Measurements from ENCODE around the gene SRRD.

SRRD gene

GRCh38 chr22:26492220-26492619 is 8.5 kb downstream of the SRRD start:
- H3K27ac ChIP-seq, result no peak overlapping the region
- intact Hi-C loops (cut with DNase I; ENCODE audit: low total_unique reads), result no loop called here
- no peak for DNase-seq
- peaks cover 73 to 98% (median 88%) of the 10 kb centered on the region in 3 donors for H3K36me3 ChIP-seq
- no peak overlapping the region for H3K4me3 ChIP-seq
- H3K9me3 ChIP-seq, result no peaks in the 10 kb centered on the region
- TF ChIP-seq, protein P1, sequence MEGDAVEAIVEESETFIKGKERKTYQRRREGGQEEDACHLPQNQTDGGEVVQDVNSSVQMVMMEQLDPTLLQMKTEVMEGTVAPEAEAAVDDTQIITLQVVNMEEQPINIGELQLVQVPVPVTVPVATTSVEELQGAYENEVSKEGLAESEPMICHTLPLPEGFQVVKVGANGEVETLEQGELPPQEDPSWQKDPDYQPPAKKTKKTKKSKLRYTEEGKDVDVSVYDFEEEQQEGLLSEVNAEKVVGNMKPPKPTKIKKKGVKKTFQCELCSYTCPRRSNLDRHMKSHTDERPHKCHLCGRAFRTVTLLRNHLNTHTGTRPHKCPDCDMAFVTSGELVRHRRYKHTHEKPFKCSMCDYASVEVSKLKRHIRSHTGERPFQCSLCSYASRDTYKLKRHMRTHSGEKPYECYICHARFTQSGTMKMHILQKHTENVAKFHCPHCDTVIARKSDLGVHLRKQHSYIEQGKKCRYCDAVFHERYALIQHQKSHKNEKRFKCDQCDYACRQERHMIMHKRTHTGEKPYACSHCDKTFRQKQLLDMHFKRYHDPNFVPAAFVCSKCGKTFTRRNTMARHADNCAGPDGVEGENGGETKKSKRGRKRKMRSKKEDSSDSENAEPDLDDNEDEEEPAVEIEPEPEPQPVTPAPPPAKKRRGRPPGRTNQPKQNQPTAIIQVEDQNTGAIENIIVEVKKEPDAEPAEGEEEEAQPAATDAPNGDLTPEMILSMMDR (IDR thresholded peaks at IDR 0.05), result no peak
- no peaks in the 10 kb centered on the region for H3K27me3 ChIP-seq
- no peaks in the 10 kb centered on the region for H3K4me1 ChIP-seq

DNA sequence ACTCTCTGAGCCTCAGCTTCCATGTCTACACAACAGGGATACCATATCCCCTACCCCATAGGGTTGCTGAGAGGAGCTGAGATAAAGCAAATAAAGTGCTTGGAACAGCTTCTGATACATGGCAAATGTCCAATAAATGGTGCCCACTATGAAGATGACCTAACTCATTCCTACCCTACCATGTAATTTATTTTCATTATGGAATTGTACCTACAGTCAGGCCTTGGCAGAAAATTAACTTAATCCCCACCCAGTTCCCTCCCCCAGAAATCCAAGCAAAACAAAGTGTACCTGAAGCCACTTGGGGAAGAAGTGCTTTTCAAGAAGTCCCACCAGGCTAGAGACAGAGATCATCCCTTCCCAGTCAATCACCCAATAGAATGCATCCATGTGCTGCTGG is 10.8 kb downstream of the SRRD start:
- intact Hi-C loops (cut with DNase I; ENCODE audit: low total_unique reads), result no loop called here
- no peaks in the 10 kb centered on the region for H3K9me3 ChIP-seq
- H3K27me3 ChIP-seq, result no peaks in the 10 kb centered on the region
- no peak for DNase-seq
- peaks cover 79 to 98% (median 91%) of the 10 kb centered on the region in 3 donors for H3K36me3 ChIP-seq
- no peak overlapping the region for H3K4me3 ChIP-seq
- no peak overlapping the region for H3K27ac ChIP-seq
- H3K4me1 ChIP-seq, result no peaks in the 10 kb centered on the region
- TF ChIP-seq, protein P1 (IDR thresholded peaks at IDR 0.05), result no peak

DNA sequence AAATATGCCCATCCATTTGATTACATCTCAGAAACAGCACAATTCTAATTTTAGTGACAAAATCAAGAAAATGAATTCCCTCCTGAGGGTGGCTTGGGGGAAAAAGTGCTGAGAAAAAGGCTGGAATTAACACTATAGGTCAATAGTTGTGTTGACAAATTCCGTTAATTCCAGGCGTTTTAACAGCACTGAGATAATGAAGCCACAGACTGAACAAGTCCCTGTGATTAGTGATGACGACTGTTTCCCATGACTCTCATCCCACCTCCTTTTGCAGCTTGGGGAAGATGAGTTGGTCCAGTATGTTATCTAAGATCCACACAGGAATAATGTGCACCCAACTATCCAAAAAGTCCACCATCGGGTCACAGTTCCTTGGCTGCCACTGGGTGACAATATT is 12.8 kb downstream of the SRRD start:
- no peak overlapping the region for H3K4me3 ChIP-seq
- H3K36me3 ChIP-seq, result peaks cover 85 to 99% (median 92%) of the 10 kb centered on the region in 3 donors
- intact Hi-C loops (cut with DNase I; ENCODE audit: low total_unique reads), result no loop called here
- no peaks in the 10 kb centered on the region for H3K4me1 ChIP-seq
- H3K27ac ChIP-seq, result no peak overlapping the region
- TF ChIP-seq, protein P1 (IDR thresholded peaks at IDR 0.05), result no peak
- no peak for DNase-seq
- H3K27me3 ChIP-seq, result no peaks in the 10 kb centered on the region
- no peaks in the 10 kb centered on the region for H3K9me3 ChIP-seq

- Histone ChIP-seq H3K27ac (no peak overlapping the region), H3K9me3 (no peaks in the 10 kb centered on the region), H3K4me3 (no peak overlapping the region), H3K27me3 (no peaks in the 10 kb centered on the region), H3K4me1 (no peaks in the 10 kb centered on the region), H3K36me3 (peaks cover 87 to 99% (median 92%) of the 10 kb centered on the region in 3 donors)
- no peak for DNase-seq
- TF ChIP-seq, protein P1 (IDR thresholded peaks at IDR 0.05), result no peak
- intact Hi-C loops (cut with DNase I; ENCODE audit: low total_unique reads), result no loop called here
Measured at GRCh38 chr22:26499188-26499703, 15.6 kb downstream of the SRRD start.

DNA sequence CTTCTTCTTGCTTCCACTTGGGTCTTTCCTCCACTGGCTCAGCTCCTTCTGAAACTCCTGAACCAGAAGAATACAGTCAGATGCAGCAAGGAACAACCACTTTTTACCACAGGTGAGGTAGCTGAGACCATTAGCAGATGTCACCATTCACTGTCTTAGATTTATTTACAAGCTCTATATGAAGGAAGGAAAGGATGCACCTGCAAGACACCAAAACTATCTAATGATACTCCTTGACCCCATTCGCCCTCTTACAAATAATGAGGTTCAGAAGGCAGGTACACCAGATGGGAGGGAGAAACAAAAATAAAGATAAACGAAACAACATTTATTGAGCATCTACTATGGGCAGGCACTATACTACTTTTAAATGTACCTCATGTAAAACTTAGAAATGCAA is 18.3 kb downstream of the SRRD start:
- no peaks in the 10 kb centered on the region for H3K9me3 ChIP-seq
- H3K36me3 ChIP-seq, result peaks cover 88 to 99% (median 95%) of the 10 kb centered on the region in 3 donors
- no peak for DNase-seq
- no peak overlapping the region for H3K27ac ChIP-seq
- no peaks in the 10 kb centered on the region for H3K4me1 ChIP-seq
- intact Hi-C loops (cut with DNase I; ENCODE audit: low total_unique reads), result no loop called here
- TF ChIP-seq, protein P1 (IDR thresholded peaks at IDR 0.05), result no peak
- H3K27me3 ChIP-seq, result no peaks in the 10 kb centered on the region
- H3K4me3 ChIP-seq, result no peak overlapping the region
